G401 (cell line): ENCODE results near the gene EWSR1. TPM values are rescaled to one million over a fixed set of nuclear protein-coding genes. Genes with fewer than 3 reads are reported as not detected.
"Not testable (repeated sequence)": the region's sequence is repeated elsewhere in the genome, so short reads cannot be mapped to it uniquely, and the experiment has no call there.

ENCODE experiments used
- DNase-seq: peaks from one replicate; pipeline ENCODE4 v3.0.0-alpha.2; 2015; ENCODE audit warnings: low spot score
- in situ Hi-C: cut with HindIII; loops from 2 replicates; pipeline ENCODE4 v1.10.0; 2016; ENCODE audit warnings: low sequenced_read_pairs, mixed read lengths
- total RNA-seq: library from RNA; depleted of rRNA; stranded (reverse); fragments of >200 nt; shearing (Covaris generic); gene quantifications from 2 replicates; pipeline ENCODE4 v1.2.3, GENCODE V29; 2014

The EWSR1 gene
- total RNA-seq, 1 experiment from 2014 or later = 196 TPM

DNA sequence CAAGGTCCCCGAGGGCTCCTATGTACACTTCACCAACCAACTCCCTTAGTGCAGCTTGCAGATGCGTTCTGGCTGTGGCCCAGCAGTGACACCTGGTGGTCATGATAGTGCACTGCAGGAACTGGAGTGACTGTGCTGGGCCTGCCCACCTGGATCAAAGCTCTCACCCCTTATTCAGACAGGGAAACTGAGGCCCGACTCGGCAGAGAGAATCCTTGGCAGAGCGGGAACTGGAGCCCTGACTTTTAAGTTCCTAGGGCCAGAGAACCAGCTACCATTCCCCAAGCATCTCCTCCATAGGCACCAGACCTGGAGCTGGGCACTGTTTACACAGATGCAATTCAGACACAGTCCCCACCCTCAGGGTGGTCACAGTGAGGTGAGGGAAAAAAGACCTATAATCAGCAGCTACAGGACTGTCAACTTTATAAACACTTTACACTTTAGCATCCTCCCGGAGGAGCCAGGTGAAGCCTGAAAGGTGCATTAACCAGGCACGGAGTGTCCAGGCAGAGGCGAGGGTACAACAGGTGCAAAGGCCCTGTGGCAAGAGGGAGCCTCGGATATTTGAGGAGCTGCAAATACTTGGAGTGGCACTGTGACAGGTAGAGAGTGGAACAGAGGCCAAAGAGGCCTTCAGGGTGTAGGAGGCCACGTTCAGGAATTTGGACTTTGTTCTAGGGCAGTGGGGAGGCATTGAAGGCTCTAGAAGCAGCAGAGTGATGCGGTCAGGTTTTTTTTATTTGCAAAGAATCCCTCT, 22.3 kb upstream of the EWSR1 start:
- in situ Hi-C loops = no loop called here
- DNase-seq = peak; percentile 75

DNA sequence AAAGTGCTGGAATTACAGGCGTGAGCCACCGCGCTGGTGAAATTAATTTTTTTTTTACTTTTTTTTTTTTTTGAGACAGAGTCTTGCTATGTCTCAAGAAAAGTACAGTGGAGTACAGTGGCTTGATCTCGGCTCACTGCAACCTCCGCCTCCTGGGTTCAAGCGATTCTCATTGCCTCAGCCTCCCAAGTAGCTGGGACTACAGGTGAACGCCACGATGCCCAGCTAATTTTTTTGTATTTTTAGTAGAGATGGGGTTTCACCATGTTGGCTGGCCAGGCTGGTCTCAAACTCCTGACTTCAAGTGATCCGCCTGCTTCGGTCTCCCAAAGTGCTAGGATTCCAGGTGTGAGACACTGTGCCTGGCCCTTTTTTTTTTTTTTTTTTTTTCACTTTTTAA, 20.2 kb upstream of the EWSR1 start:
- DNase-seq, in situ Hi-C loops: not testable (repeated sequence)

DNA sequence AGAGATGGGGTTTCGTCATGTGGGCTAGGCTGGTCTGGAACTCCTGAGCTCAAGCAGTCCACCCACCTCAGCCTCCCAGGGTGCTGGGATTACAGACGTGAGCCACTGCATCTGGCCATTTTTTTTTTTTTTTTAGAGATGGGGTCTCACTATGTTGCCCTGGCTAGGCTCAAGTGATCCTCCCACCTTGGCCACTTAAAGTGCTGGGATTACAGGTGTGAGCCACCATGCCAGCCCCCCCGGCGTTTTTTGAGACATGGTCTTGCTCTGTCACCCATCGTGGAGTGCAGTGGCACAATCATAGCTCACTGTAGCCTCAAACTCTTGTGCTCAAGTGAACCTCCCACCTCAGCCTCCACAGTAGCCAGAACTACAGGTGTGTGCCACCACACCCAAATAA, 16.8 kb upstream of the EWSR1 start:
- no peak for DNase-seq
- in situ Hi-C loops = no loop called here

DNA sequence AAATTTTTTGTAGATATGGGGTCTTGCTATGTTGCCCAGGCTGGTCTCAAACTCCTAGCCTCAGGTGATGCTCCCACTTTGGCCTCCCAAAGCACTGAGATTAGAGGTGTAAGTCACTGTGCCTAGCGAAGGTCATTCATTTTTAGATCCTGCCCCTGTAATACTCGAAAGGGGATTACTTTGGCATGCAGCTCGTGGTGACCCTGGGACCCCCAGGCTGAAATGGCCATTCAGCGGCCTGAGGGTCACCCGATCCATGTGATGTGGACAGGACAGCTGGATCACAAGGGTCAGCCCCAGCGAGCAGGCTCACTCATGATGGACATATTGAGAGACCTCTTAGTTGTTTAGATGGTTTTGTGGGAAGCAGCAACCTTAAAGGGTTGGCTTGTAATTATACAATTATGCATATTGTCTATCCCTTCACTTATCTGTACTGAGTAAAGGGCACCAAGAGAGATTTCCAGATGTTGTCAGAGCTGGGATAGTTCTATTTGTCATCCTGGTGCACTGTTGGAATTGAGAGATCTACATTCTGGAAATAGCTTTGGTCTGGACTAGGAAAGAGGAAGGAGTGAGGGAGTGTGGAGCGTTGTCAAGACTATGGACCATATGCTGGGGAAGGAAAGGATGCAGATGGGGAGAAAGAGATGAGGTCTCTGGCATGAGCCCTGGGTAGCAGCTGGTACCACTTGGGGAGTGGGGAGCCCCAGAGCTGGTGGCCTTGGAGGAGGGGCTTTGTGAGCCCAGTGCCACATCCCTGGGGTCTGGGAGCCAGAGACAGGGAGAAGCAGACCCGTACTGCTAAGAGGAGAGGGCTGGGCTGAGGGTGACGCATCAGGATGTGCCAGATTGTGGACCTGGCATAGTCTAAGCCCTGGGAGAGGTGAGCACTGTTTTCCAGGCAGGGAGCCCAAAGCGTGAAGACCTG, 15.8 kb upstream of the EWSR1 start:
- in situ Hi-C loops = no loop called here
- peak; percentile 85 for DNase-seq

DNA sequence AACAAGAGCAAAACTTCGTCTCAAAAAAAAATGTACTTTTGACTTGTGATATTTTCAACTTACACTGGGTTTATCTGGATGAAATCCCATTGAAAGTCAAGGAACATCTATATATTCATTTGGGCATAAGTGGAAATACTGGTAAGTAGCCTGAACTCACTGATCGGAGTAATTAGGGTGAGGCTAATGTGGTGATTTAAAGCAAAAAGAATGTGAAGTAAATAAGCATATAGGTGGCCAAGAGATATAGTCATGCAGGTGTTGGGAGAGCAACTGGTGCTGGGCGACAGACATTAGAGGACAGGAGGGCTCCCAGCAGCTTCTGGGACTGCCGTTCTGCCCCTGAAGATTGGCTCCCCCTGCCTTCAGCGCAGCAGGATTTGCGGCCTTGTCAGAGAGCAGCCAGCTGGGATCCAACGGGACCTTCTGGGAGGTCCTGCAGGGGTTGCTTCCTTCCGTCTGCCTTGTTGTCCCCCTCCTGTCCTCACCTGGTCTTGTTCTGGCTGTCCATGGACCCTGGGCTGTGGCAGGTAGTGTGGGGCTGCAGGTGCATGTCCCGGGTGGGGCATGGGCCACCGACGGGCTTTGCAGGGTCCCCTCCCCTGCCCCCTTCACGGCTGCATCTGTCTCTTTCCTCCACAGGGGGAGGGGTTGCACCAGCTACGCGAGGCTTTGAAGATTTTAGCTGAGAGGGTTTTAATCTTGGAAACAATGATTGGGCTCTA, 14.3 kb upstream of the EWSR1 start:
- in situ Hi-C loops = no loop called here
- DNase-seq = no peak

DNA sequence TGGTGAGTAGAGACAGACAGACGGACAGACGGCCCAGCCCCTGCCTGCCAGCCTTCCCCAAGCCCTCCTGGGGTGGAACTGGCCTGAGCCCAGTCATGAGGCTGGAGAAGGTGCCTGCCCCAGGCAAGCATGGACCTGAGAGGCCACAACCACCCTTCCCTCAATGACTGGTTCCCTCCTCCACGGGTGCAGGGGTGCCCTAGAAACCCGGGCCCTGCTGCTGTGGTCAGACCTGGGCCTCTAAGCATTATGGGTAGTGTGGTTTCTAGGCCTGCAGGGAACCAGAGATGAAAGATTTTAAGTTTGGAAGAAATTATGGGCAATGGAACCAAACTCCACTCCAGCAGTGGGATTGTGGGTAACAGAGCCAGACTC, 13.8 kb upstream of the EWSR1 start:
- in situ Hi-C loops = no loop called here
- no peak for DNase-seq

DNA sequence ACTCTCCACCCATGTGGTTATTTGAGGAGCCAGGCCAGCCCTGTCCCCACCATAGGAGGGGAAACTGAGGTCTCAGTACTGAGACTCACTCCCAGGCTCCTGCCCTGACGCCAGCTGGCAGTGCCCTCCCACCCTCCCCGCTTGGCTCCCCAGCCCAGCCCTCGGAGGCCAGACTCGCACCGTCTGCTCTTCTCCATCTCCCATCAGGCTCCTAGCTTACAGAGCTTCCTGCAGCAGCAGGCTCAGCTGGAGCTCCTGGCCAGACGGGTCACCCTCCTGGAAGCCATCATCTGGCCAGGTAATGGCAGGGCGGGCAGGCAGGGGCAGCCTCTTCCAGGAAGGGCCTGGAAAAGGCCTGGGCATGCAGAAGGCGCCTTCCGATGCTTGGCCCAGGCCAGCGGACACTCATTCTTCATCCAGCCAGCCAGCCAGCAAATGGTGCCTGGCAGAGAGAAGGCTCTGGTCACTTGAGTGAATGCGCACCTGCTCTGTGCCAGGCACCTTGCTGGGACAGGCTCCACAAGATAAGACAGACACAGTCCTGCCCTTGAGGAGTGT, 12.9 kb upstream of the EWSR1 start:
- in situ Hi-C loops = no loop called here
- DNase-seq = no peak

DNA sequence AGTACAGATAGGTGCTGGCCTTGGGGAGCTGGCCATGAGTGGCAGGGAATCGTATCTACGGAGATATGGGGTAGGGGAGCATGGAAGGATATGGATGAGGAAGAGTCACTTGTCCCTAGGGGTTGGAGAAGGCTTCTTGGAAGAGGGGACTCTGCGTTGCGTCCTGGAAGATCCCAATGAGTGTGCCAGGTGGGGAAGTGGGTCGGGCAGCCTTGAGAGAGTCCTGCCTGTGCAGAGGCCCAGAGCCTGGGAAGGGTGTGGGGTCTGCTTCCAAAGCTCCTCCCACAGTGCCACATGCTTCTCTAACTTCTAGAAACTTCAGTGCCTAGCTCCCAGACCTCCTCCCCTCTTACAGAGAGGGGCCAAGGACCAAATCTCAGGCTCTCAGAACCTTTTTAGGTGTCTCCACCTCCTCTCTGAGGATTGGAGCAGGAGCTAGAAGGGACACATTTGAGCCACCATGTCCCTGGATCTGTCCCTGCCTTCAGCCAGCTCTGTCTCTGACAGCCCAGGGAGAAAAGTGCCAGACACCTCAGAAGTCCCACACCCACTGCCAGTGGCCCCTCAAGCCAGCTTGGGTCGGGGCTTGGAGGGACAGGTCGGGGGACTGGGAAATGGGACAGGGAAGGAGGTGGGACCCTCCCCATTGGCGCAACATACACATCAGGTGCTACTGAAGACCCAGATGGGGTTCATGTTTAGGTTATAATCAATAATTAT, 11.3 kb upstream of the EWSR1 start:
- DNase-seq = no peak

DNA sequence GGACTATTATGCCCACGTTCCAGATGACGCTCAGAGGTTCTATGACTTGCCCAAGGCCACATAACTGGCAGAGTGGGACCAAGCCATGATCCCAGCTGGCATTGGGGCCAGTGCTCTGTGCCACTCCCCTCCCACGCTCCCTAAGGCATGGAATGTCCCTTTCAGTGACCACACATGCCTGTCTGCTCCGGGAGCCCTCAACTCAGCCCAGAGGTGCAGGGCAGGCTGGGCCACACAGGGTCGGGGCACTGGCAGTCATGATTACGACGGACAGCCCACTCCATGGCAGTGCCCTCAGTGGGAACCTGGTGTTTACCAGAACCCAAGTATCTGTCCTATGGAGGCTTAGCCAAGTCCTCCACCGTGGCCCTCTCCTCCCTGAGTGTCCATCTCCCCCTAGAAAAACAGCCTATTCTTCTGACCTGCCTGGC, 10.3 kb upstream of the EWSR1 start:
- in situ Hi-C loops = no loop called here
- no peak for DNase-seq

More for the DNA sequence above, 11.3 kb upstream of the EWSR1 start:
- in situ Hi-C loops = no loop called here

DNA sequence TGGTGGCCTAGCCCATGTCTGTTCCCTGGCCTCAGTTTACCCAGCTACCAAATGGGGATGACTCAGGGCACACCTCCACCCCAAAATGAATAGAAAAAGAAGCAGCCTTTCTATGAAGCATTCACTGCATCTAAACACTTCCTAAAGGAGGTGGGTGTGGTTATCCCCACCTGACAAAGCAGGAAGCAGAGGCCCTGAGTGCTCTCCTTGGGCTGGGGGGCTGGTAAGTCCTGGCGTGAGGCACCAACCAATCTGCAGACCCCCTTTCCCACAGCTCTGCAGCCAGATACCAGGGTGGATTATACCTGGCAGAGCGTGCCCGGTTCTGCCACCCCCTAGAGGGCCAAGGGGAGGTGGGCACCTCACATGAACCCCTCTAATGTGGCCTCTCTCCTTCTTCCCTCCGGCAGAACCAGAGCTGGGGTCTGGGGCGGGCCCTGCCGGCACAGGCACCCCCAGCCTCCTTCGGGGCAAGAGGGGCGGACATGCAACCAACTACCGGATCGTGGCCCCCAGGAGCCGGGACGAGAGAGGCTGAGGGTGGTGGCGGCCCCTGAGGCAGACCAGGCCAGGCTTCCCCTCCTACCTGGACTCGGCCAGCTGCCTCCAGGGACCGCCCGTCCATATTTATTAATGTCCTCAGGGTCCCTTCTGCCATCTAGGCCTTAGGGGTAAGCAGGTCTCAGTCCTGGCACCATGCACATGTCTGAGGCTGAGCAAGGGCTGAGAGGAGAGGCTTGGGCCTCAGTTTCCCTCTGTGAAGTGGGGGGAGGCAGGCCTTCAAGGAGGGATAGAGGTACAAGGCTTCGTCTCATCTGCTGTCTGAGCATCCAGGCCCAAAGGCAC, 9.4 kb upstream of the EWSR1 start:
- in situ Hi-C loops = no loop called here
- DNase-seq = no peak

DNA sequence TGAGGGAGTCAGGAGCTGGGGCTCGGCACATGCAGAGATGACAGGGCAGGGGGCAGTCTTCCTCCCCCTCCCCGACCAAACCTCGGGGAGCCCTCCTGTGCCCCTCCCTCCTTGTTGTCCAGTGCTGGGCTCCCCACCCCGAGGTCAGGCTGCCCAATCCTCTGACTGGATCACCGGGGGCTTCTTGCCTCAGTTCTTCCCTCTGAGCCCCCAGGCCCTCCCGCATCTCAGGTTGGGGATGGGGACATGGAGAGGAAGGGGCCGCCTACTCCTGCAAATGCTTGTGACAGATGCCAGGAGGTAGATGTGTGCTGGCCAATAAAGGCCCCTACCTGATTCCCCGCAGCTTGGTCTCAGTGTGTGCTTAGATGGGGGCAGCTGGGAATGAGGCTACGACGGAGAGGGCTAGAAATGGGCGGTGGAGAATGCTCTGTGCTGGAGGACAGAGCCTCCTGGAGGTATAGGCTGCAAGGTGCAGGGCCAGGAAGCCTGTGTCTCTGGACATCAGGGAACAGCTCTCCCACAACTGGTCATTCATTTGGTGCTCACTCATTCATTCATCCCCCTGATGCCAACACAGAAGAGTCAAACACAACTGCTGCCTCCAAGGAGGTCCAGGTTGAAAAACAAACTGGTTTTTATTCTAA, 8.7 kb upstream of the EWSR1 start:
- in situ Hi-C loops = no loop called here
- DNase-seq = no peak

DNA sequence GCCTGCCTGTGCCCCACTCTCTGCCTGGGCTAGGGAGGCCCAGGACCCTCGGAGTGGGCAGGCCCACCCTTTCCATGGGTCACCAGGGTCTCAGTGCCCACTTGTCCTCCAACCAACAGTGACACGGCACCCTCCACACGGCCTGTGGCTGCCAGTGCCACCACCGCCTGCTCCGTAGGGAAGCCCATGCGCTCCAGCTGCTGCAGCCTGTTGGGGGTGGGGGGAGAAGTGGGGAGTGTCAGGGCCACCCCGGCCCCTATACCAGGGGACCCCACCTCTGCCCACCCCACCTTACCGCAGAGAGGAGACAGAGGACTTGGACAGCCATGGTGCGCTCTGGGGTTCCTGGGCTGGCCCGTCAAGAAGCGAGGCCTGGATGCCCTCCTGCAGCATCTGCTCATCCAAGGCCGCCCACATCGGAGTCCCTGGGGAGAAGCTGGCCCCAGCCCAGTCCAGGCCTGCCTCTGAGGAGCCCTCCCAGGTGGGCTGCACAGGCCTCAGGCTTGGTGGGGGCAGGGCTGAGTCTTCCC, 8.0 kb upstream of the EWSR1 start:
- no peak for DNase-seq
- in situ Hi-C loops = no loop called here

DNA sequence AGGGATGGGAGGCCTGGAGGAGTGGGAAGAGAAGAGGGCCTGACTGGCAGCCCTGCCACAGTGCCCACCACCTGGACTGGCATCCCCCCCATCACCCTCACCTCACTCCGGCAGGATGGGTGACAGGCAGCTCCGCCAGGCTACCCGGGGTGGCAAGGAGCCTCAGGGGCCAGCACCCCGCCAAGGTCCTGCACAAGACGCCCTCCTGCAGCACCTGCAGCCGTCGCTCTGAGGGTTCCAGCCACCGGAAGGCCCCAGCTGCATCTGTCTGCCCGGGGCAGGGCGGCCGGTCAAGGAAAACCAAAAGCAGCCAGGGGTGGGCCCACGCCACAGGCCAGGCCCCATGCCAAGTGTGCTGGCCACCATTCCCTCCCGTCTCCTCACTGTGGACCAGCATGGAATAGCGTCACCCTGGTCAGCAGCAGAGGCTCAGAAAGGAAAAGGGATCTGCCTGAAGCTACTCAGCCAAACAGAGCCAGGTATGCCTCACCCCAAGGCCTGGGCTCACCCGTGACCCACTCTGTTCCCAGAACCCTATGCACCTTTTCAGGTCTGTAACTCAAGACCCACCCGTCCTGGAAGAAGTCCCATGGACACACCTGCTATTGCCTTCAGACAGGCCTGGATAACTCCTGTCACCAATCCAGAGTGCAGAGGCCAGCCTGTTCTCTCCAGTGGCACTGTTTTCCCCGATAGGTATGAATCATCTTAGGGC, 7.3 kb upstream of the EWSR1 start:
- no peak for DNase-seq
- in situ Hi-C loops = no loop called here

DNA sequence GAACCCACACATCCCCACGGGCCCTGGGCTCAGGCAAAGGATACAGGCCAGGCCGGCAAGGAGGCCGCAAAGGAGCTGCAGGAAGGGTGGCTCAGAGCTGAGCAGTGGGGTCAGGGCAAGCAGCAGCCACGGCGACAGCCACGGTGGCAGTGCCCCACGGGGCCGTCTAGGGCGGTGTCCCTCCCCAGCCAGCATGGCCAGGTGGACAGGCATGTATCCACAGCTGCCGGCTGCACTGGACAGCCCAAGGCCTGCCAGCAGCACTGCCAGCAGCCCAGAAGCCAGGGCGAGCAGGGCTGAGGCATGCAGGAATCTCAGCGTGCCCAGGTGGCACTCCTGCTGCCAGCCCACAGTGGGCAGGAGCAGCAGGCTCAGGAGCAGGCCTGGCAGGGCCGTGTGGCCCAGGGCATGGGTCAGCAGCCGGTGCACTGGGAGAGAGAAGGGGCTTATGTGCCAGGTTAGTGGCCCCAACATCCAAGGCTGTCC, 4.2 kb upstream of the EWSR1 start:
- in situ Hi-C loops = no loop called here
- no peak for DNase-seq

DNA sequence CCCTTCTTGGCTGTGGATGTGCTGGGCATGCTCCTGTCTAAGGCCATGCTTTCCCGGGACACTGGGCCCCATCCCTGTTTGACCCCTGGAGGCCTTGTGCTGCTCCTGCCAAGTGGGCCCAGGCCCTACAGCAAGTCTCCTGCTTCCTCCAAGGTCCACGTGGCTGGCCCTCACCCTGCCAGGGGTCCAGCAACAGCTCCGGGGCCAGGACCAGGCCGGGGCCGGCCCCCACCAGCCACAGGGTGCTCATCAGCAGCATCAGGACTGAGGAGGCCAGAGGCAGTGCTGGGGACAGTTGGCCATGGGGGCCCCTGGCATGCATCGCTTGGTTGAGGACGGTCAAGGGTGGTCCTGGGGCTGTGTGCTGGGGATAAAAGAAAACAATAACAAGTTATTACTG, 2.8 kb upstream of the EWSR1 start:
- in situ Hi-C loops = no loop called here
- DNase-seq = no peak

DNA sequence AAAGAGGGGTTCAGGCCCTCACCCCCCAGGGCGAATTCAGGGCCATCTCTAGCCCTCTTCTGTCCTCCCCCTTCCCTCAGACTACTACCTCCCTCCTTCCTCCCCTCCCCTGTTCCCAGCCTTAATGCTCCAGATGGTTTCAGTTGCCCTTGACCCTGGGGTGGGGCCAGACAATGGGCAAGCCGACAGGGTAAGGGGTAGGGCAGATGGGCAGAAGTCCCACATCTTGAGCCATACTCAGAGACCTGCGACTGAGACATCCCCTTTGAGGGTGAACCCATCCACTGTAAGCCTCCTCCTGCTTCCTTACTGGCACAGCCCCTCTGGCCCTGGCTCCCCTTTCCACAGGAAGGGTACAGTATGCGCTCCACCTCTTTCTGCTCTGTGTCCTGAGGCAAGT, 2.1 kb upstream of the EWSR1 start:
- in situ Hi-C loops = no loop called here
- DNase-seq = no peak
